Astrocyte (in vitro differentiated cells and primary cell): Measurements from ENCODE around the gene FUT8.

ENCODE experiments used
- EZH2 ChIP-seq: IDR thresholded peaks from 2 replicates; pipeline ENCODE4 v1.6.1; 2012; ENCODE audit warnings: mild to moderate bottlenecking, low read length, inconsistent platforms; ENCODE audit not compliant: insufficient read depth
- TF ChIP-seq, protein P1 (sequence below): IDR thresholded peaks from 2 replicates; pipeline ENCODE4 v1.5.1; 2011; ENCODE audit warnings: low read depth, mild to moderate bottlenecking, inconsistent platforms, low read length, moderate library complexity; ENCODE audit not compliant: insufficient read depth

DNA sequence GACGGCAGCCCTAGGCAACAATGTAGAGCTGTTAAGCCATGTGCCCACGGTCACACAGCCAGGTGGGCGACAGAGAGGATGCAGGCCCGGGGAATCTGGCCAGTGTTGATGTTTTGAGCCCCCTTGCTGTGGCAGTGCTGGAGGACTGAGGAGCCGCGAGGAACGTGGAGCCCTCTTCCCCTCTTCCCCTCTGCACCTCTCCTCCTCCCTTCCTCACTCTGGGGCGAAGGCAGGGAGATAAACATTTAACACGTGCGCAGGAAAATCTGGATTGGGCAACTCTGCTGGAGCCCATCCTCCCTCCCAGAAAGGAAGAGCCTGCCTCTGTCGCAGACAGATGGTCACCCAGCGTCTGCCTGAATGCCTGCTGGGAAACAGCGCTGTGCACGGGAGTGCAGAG is 376.8 kb downstream of the FUT8 start:
- TF ChIP-seq, protein P1, sequence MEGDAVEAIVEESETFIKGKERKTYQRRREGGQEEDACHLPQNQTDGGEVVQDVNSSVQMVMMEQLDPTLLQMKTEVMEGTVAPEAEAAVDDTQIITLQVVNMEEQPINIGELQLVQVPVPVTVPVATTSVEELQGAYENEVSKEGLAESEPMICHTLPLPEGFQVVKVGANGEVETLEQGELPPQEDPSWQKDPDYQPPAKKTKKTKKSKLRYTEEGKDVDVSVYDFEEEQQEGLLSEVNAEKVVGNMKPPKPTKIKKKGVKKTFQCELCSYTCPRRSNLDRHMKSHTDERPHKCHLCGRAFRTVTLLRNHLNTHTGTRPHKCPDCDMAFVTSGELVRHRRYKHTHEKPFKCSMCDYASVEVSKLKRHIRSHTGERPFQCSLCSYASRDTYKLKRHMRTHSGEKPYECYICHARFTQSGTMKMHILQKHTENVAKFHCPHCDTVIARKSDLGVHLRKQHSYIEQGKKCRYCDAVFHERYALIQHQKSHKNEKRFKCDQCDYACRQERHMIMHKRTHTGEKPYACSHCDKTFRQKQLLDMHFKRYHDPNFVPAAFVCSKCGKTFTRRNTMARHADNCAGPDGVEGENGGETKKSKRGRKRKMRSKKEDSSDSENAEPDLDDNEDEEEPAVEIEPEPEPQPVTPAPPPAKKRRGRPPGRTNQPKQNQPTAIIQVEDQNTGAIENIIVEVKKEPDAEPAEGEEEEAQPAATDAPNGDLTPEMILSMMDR, result no peak
- no peak for TF ChIP-seq EZH2
